VCaP (cell line): ENCODE data around the gene HINT3.
"Not testable (repeated sequence)": the region's sequence is repeated elsewhere in the genome, so short reads cannot be mapped to it uniquely, and the experiment has no call there.

Source experiments
- H3K27ac ChIP-seq: fragments of 450-650 bp; 2 replicates; pipeline ENCODE4 v1.5.1; 2017
- TF ChIP-seq, protein P1 (sequence below): fragments of 450-650 bp; conservative IDR thresholded peaks from 2 replicates; pipeline ENCODE4 v1.5.1; 2017; ENCODE audit warnings: mild to moderate bottlenecking, moderate library complexity

HINT3 gene

GRCh38 chr6:125968493-125968892, 11.9 kb downstream of the HINT3 start:
- no peak overlapping the region for H3K27ac ChIP-seq
- TF ChIP-seq, protein P1, sequence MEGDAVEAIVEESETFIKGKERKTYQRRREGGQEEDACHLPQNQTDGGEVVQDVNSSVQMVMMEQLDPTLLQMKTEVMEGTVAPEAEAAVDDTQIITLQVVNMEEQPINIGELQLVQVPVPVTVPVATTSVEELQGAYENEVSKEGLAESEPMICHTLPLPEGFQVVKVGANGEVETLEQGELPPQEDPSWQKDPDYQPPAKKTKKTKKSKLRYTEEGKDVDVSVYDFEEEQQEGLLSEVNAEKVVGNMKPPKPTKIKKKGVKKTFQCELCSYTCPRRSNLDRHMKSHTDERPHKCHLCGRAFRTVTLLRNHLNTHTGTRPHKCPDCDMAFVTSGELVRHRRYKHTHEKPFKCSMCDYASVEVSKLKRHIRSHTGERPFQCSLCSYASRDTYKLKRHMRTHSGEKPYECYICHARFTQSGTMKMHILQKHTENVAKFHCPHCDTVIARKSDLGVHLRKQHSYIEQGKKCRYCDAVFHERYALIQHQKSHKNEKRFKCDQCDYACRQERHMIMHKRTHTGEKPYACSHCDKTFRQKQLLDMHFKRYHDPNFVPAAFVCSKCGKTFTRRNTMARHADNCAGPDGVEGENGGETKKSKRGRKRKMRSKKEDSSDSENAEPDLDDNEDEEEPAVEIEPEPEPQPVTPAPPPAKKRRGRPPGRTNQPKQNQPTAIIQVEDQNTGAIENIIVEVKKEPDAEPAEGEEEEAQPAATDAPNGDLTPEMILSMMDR = no peak

GRCh38 chr6:125970760-125971159, 14.2 kb downstream of the HINT3 start:
- TF ChIP-seq, protein P1 = no peak
- H3K27ac ChIP-seq = no peak overlapping the region

DNA sequence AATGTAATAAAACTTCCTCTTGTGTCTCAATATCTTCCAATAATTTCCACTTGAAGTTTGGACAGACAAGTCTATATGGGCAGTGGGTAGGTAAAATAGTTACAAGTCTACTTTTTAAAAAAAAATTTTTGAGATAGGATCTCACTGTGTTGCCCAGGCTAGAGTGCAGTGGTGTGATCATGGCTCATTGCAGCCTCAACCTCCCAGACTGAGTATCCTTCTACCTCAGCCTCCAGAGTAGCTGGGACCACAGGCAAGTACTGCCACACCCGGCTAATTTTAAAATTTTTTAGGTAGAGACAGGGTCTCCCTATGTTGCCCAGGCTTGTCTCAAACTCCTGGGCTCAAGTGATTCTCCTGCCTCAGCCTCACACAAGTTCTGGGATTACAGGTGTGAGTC, 15.9 kb downstream of the HINT3 start:
- H3K27ac ChIP-seq = not testable (repeated sequence)

- no peak overlapping the region for H3K27ac ChIP-seq
- TF ChIP-seq, protein P1 = peak; percentile 71
These were observed 17.8 kb downstream of the HINT3 start for GRCh38 chr6:125974214-125974866.

DNA sequence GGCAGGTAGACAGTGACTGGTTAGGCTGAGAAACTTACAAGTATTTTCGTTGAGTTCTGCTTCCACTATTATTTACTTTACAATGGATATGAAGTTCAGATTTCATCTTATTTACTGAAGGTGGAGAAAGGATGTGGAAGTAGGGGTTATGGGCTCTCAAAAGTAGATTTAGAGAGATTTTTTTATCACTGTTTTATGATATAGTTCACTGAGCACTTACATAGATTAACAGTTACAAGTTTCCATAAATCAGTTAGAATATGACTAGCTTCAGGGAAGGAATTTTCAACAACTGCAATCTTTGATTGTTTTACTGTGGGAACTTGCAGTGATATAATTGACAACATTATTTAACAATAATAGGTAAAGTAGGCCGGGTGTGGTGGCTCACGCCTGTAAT, 22.5 kb downstream of the HINT3 start:
- no peak overlapping the region for H3K27ac ChIP-seq
- TF ChIP-seq, protein P1 = no peak

GRCh38 chr6:125981571-125982185, 25.1 kb downstream of the HINT3 start:
- H3K27ac ChIP-seq = no peak overlapping the region
- TF ChIP-seq, protein P1 = no peak

DNA sequence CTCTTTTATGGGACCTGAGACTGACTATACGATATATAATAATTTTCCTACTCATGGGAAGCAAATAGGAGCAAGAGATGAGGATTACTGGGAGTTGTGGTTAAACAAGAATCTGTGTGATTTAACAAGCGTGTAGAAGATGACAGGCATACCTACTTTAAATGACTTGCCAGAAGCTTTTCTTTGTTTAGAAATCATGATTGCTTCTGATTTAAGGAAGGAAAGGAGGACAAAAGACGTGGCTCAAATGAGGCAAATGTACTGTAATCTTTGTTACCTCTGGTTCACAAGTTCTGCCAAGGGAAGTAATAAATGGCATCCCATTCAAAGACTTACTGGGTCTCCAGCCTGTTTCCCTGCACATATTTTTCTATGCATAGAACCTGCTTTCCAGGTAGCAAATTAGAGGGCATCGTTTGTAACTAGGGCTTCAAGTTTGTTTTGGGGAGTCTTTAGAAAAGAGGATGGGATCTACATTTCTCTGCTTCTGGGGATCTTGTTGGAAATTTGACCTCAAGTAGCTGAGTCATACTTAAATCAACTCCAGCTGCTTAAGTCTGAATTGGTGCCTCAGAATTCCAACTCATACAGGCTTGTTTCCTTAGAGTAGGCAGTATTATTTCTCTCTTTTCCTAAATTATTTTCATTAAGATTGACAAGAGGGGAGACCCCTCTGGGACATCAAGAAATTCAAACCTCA, 26.8 kb downstream of the HINT3 start:
- TF ChIP-seq, protein P1 = no peak
- no peak overlapping the region for H3K27ac ChIP-seq

DNA sequence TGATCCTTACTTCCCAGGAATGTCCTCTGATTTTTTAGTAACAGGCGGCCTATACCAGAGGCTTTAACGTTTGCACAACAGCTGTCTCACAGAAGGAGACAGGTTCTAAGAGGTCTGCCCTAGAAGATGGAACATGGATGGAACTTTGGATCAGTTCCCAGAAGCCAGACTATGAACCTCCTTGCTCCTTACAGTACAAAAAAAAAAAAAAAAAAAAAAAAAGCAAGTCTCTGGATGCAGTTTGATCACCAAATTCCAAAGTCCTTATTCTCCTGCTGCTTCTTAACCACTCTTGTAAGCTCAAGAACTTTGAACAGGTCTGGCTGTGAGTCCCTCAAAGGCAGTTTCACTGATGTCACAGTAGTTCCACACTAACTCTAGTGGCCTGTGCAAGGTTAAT, 27.7 kb downstream of the HINT3 start:
- no peak overlapping the region for H3K27ac ChIP-seq

More for the DNA sequence above, 27.7 kb downstream of the HINT3 start:
- TF ChIP-seq, protein P1 = no peak
